Suprapubic skin (tissue), 4 donors: ENCODE measurements around the gene PPP1R37. TPM values are rescaled to one million over a fixed set of nuclear protein-coding genes. Genes with fewer than 3 reads are reported as not detected.

Experiments
- DNase-seq, 2 donors: peaks; one replicate each; pipeline ENCODE4 v3.0.0-alpha.2; 2019; ENCODE audit warnings: low spot score in 2 of 2
- H3K27ac ChIP-seq: fragments of 200-600 bp; sonication (generic); one replicate; pipeline ENCODE4 v1.5.1; 2019
- H3K27me3 ChIP-seq: fragments of 200-600 bp; sonication (generic); one replicate; pipeline ENCODE4 v1.5.1; 2019
- H3K36me3 ChIP-seq: fragments of 200-600 bp; sonication (generic); one replicate; pipeline ENCODE4 v1.5.1; 2019
- H3K4me1 ChIP-seq: fragments of 200-600 bp; sonication (generic); one replicate; pipeline ENCODE4 v1.5.1; 2019
- H3K4me3 ChIP-seq: fragments of 200-600 bp; sonication (generic); one replicate; pipeline ENCODE4 v1.5.1; 2019; ENCODE audit warnings: mild to moderate bottlenecking
- H3K9me3 ChIP-seq: fragments of 200-600 bp; sonication (generic); one replicate; pipeline ENCODE4 v1.5.1; 2019
- EP300 ChIP-seq: sonication (generic); formaldehyde crosslinking; IDR thresholded peaks from one replicate; pipeline ENCODE4 v1.6.1; 2017; ENCODE audit warnings: antibody characterized with exemption
- POLR2A ChIP-seq, 2 donors: fragments of 450-650 bp; IDR thresholded peaks; one replicate each; pipeline ENCODE4 v1.6.1; 2017; ENCODE audit warnings: antibody characterized with exemption in 2 of 2, mild to moderate bottlenecking in 2 of 2, moderate library complexity in 2 of 2
- POLR2AphosphoS5 ChIP-seq, 3 donors: sonication (generic); formaldehyde crosslinking; IDR thresholded peaks; one replicate each; pipeline ENCODE4 v1.6.1; 2017; ENCODE audit warnings: antibody characterized with exemption in 3 of 3
- WGBS: methylation state at CpG from one replicate; pipeline ENCODE4 v1.1.5; 2018; 5-methylcytosine and 5-hydroxymethylcytosine counted together
- total RNA-seq, 4 donors: library from RNA; depleted of rRNA; stranded (reverse); fragments of >200 nt; gene quantifications; one replicate each; pipeline ENCODE4 v1.1.0, GENCODE V29; 2016
- TF ChIP-seq, protein P1 (sequence below), 2 donors: fragments of 200-600 bp in 1 of 2; fragments of 450-650 bp in 1 of 2; sonication (generic) in 1 of 2; IDR thresholded peaks; one replicate each; pipeline ENCODE4 v1.5.1; 2016 to 2019; ENCODE audit warnings: antibody characterized with exemption in 2 of 2, mild to moderate bottlenecking in 1 of 2, moderate library complexity in 1 of 2

Gene PPP1R37
- total RNA-seq, 4 donors from 2014 or later: 24.6 to 43.1 (median 33.5) TPM

DNA sequence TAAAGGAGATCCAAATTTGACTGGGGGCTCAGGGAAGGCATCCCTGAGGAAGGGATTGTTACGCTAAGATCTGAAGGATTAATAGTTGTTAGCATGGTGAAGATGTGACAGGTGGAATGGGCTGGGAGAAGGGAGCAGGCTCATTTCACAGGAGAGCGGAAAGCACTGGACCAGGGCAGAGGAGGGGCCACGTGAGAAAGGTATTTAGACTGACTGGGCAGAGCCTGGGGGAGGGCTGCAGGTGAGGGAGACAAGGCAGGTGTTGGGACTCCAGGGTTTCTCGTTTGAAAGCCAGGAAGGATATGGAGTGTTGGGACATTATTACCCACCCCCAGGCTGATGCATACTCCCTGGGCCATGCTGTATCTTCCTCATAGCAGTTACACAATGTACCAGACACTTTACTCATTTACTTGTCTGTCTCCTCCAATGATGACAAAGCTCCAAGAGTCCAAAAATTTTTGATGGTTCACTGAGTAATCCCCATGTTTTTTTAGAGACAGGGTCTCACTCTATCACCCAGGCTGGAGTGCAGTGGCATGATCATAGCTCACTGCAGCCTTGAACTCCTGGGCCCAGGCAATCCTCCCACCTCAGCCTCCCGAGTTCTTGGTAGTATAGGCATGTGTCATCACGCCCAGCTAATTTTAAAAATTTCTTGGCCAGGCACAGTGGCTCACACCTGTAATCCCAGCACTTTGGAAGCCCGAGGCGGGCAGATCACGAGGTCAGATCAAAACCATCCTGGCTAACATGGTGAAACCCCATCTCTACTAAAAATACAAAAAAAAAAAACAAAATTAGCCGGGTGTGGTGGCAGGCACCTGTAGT lies 82.8 kb downstream of the PPP1R37 start:
- H3K27ac ChIP-seq: no peak overlapping the region
- peaks cover 55% of the 10 kb centered on the region for H3K4me1 ChIP-seq
- no peak for TF ChIP-seq EP300
- TF ChIP-seq POLR2A (IDR thresholded peaks at IDR 0.05): no peak
- TF ChIP-seq, protein P1, sequence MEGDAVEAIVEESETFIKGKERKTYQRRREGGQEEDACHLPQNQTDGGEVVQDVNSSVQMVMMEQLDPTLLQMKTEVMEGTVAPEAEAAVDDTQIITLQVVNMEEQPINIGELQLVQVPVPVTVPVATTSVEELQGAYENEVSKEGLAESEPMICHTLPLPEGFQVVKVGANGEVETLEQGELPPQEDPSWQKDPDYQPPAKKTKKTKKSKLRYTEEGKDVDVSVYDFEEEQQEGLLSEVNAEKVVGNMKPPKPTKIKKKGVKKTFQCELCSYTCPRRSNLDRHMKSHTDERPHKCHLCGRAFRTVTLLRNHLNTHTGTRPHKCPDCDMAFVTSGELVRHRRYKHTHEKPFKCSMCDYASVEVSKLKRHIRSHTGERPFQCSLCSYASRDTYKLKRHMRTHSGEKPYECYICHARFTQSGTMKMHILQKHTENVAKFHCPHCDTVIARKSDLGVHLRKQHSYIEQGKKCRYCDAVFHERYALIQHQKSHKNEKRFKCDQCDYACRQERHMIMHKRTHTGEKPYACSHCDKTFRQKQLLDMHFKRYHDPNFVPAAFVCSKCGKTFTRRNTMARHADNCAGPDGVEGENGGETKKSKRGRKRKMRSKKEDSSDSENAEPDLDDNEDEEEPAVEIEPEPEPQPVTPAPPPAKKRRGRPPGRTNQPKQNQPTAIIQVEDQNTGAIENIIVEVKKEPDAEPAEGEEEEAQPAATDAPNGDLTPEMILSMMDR (IDR thresholded peaks at IDR 0.05): no peak
- TF ChIP-seq POLR2AphosphoS5 (IDR thresholded peaks at IDR 0.05): no peak
- H3K4me3 ChIP-seq: no peak overlapping the region
- no peaks in the 10 kb centered on the region for H3K9me3 ChIP-seq
- WGBS: 61% methylated on average over 10 of the region's 10 CpGs
- DNase-seq: no peak
- no peaks in the 10 kb centered on the region for H3K27me3 ChIP-seq
- H3K36me3 ChIP-seq: no peaks in the 10 kb centered on the region

DNA sequence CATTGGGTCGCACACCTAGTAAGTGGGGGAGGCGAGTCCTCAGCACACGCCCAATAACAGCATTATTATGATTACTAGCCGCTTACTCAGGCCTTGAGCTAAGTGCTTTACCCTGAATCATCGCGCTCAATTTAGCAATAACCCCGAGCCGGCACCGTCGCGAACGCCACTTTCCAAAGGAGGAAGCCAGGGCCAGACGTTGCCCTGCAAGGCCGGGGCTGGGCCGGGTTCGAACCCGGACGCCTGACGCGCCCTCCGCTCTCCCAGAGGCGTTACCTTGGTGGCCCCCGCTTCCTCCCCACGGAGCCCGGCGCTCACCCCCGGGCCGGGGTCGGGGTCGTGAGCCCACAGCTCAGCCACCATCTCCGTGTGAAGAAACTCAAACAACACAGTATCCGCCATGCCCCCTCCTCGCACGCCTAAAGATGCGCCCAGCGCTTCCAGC lies 84.9 kb downstream of the PPP1R37 start, which contains the start of gene TRAPPC6A:
Gene TRAPPC6A (minus strand): TSS at position 421 of the 445 bp plus-strand sequence. CDS start 19 bp downstream, at position 402.
- Histone ChIP-seq H3K9me3 (no peaks in the 10 kb centered on the region), H3K4me3 (peak within 1 kb of the TSS; percentile 85), H3K4me1 (peaks cover 50% of the 10 kb centered on the region), H3K36me3 (no peaks in the 10 kb centered on the region), H3K27ac (peak within 1 kb of the TSS; percentile 99), H3K27me3 (no peaks in the 10 kb centered on the region)
- no peak for DNase-seq
- WGBS: under 1% methylated on average over 35 of the region's 36 CpGs
- TF ChIP-seq POLR2AphosphoS5 (IDR thresholded peaks at IDR 0.05): peak in 1 of 3 donors; percentile 4
- peak in 1 of 2 donors; percentile 75 for TF ChIP-seq POLR2A (IDR thresholded peaks at IDR 0.05)
- TF ChIP-seq EP300: no peak
- TF ChIP-seq, protein P1 (IDR thresholded peaks at IDR 0.05): no peak

DNA sequence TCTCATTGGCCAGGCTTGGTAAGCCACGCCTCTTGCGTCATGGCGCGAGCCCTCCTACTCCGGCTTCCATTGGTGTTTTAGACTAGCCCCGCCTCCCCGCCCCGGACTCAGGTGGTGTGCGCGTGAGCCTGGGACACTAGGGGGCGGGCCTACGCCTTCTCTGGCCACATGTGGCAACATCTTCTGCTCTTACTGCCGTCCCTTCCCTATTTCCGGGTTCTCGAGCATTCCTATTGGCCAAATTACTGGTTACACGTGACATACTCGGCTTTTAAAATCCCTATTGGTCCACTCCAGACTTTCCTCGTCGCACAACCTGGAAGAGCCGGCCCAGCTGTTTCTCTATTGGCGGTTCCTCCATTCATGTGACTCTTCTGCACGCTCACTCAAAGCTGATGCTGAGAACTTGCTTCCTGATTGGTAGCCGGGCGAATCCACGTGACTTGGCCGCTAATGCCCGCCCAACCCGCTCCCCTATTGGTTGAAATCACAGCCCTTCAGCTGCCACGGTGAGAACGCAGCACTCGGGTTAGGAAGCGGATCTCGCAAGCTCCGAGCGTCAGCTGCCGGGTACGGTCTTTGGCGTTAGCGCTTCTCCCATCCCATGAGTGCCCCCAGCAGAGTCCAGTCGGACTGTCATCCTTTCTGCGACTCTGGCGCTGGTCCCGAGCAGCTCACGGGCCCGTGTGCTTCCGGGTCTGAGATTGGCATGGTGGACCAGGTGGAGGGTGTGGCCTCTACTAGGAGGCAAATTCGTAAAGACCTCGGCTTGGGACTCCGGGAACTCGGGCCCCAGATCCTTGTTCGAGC lies 85.5 kb downstream of the PPP1R37 start, which contains the start of gene BLOC1S3:
Gene BLOC1S3 (plus strand): TSS at position 523 of the 810 bp plus-strand sequence. CDS start 513 bp downstream, outside the sequence.
- Histone ChIP-seq H3K4me3 (peak within 1 kb of the TSS; percentile 85), H3K9me3 (no peaks in the 10 kb centered on the region), H3K27me3 (no peaks in the 10 kb centered on the region), H3K27ac (peak within 1 kb of the TSS; percentile 99), H3K4me1 (peaks cover 47% of the 10 kb centered on the region), H3K36me3 (no peaks in the 10 kb centered on the region)
- under 1% methylated on average over 27 of the region's 51 CpGs for WGBS
- peak; percentile 100 for DNase-seq
- TF ChIP-seq POLR2A (IDR thresholded peaks at IDR 0.05): peak in 1 of 2 donors; percentile 71
- TF ChIP-seq, protein P1 (IDR thresholded peaks at IDR 0.05): peak in 1 of 2 donors; percentile 36
- no peak for TF ChIP-seq EP300
- peak; percentile 25 to 90 (median 79) for TF ChIP-seq POLR2AphosphoS5 (IDR thresholded peaks at IDR 0.05)

DNA sequence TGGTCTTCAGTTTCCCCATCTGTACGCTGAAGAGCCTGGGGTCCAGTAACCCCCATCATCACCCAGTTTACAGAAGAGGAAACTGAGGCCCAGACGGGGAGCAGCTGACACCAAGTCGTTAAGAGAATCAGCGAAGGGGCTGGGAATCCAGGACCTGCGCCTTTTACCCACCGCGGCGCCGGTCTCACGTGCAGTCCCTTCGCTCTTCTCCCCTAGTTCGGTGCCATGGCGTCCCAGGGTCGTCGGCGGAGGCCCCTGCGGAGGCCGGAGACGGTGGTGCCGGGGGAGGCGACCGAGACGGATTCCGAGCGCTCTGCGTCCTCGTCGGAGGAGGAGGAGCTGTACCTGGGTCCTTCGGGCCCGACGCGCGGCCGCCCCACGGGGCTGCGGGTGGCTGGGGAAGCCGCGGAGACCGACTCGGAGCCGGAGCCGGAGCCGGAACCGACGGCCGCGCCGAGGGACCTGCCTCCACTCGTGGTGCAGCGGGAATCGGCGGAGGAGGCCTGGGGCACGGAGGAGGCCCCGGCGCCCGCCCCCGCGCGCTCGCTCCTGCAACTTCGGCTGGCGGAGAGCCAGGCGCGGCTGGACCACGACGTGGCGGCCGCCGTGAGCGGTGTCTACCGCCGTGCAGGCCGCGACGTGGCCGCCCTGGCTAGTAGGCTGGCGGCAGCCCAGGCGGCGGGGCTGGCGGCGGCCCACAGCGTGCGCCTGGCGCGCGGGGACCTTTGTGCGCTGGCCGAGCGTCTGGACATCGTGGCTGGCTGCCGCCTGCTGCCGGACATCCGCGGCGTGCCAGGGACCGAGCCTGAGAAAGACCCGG lies 86.3 kb downstream of the PPP1R37 start:
- Histone ChIP-seq H3K4me3 (peak overlapping the region; percentile 85), H3K9me3 (no peaks in the 10 kb centered on the region), H3K4me1 (peaks cover 46% of the 10 kb centered on the region), H3K36me3 (no peaks in the 10 kb centered on the region), H3K27ac (peak overlapping the region; percentile 92), H3K27me3 (no peaks in the 10 kb centered on the region)
- DNase-seq: no peak
- TF ChIP-seq POLR2A (IDR thresholded peaks at IDR 0.05) (no peak), EP300 (no peak), POLR2AphosphoS5 (IDR thresholded peaks at IDR 0.05) (no peak)
- TF ChIP-seq, protein P1 (IDR thresholded peaks at IDR 0.05): no peak
- WGBS: 0% methylated on average over 6 of the region's 97 CpGs
